HepG2 (cell line): ENCODE results near the gene ZNF284. TPM values are rescaled to one million over a fixed set of nuclear protein-coding genes. Genes with fewer than 3 reads are reported as not detected.
A peak's percentile ranks its signal among the peaks of the same experiment; 100 is the strongest.

Source experiments
- AKAP8 ChIP-seq: sonication (generic); formaldehyde crosslinking; IDR thresholded peaks from 2 replicates; pipeline ENCODE4 v1.5.1; 2020; ENCODE audit warnings: mild to moderate bottlenecking, missing genetic modification reagents
- ATF7 ChIP-seq, 2 experiments: fragments of 450-650 bp in 1 of 2; sonication (generic) in 1 of 2; formaldehyde crosslinking in 1 of 2; IDR thresholded peaks; 2 replicates each; pipeline versions ENCODE4 v1.4.0 to v1.6.1; 2016 to 2020; ENCODE audit warnings: antibody characterized with exemption in 1 of 2, mild to moderate bottlenecking in 1 of 2, missing genetic modification reagents in 1 of 2
- CCDC6 ChIP-seq: sonication (generic); formaldehyde crosslinking; IDR thresholded peaks from 2 replicates; pipeline ENCODE4 v1.8.1; 2022; ENCODE audit warnings: mild to moderate bottlenecking, missing genetic modification reagents, moderate library complexity
- ETV5 ChIP-seq: IDR thresholded peaks from 2 replicates; pipeline ENCODE4 v1.6.1; 2018; ENCODE audit warnings: missing biosample characterization, missing genetic modification reagents, inconsistent platforms, borderline replicate concordance
- FOXK1 ChIP-seq: sonication (generic); formaldehyde crosslinking; IDR thresholded peaks from 2 replicates; pipeline ENCODE4 v1.4.0; 2020; ENCODE audit warnings: low read depth, missing genetic modification reagents, borderline replicate concordance
- KLF6 ChIP-seq: IDR thresholded peaks from 2 replicates; pipeline ENCODE4 v1.8.0; 2016; ENCODE audit warnings: missing biosample characterization, missing genetic modification reagents
- MEIS1 ChIP-seq: sonication (generic); formaldehyde crosslinking; IDR thresholded peaks from 2 replicates; pipeline ENCODE4 v1.9.0; 2021; ENCODE audit warnings: mild to moderate bottlenecking, missing genetic modification reagents, moderate library complexity, borderline replicate concordance
- MIXL1 ChIP-seq: IDR thresholded peaks from 2 replicates; pipeline ENCODE4 v1.6.1; 2016
- NFYC ChIP-seq: IDR thresholded peaks from 2 replicates; pipeline ENCODE4 v1.6.1; 2016; ENCODE audit warnings: missing genetic modification reagents, missing compliant biosample characterization
- RARG ChIP-seq: sonication (generic); formaldehyde crosslinking; IDR thresholded peaks from 2 replicates; pipeline ENCODE4 v1.4.0; 2020; ENCODE audit warnings: low read depth, mild to moderate bottlenecking, missing genetic modification reagents
- SOX13 ChIP-seq, 3 experiments: fragments of 450-650 bp in 1 of 3; sonication (generic) in 1 of 3; formaldehyde crosslinking in 1 of 3; IDR thresholded peaks in 2 of 3; conservative IDR thresholded peaks in 1 of 3; 2 replicates each; pipeline versions ENCODE4 v1.5.0 to v1.6.1; 2016 to 2020; ENCODE audit warnings: antibody characterized with exemption in 1 of 3, mild to moderate bottlenecking in 1 of 3, missing compliant biosample characterization in 1 of 3, missing genetic modification reagents in 1 of 3, moderate library complexity in 1 of 3
- ZFX ChIP-seq: sonication (generic); formaldehyde crosslinking; IDR thresholded peaks from 2 replicates; pipeline ENCODE4 v1.4.0; 2020; ENCODE audit warnings: mild to moderate bottlenecking, low read depth, missing genetic modification reagents, moderate library complexity
- ZNF296 ChIP-seq: sonication (generic); formaldehyde crosslinking; conservative IDR thresholded peaks from 2 replicates; pipeline ENCODE4 v1.5.0; 2020; ENCODE audit warnings: mild to moderate bottlenecking, missing genetic modification reagents
- ZNF335 ChIP-seq: sonication (generic); formaldehyde crosslinking; IDR thresholded peaks from 2 replicates; pipeline ENCODE4 v1.4.0; 2020; ENCODE audit warnings: missing genetic modification reagents
- ZNF777 ChIP-seq: sonication (generic); formaldehyde crosslinking; IDR thresholded peaks from 2 replicates; pipeline ENCODE4 v1.4.0; 2020; ENCODE audit warnings: missing genetic modification reagents
- ZNF780A ChIP-seq: sonication (generic); formaldehyde crosslinking; IDR thresholded peaks from 2 replicates; pipeline ENCODE4 v1.8.0; 2022; ENCODE audit warnings: mild to moderate bottlenecking, missing genetic modification reagents, moderate library complexity
- ZSCAN12 ChIP-seq: sonication (generic); formaldehyde crosslinking; IDR thresholded peaks from 2 replicates; pipeline ENCODE4 v1.9.0; 2021; ENCODE audit warnings: mild to moderate bottlenecking, missing genetic modification reagents
- polyA plus RNA-seq, 8 experiments: library from polyadenylated mRNA; depleted of rRNA in 3 of 8; stranded (reverse) in 7 of 8; unstranded in 1 of 8; fragments of >200 nt; fragmentation: Illumina TruSeq in 4 of 8; extraction: Trizol in 4 of 8; gene quantifications; 2 replicates each; pipeline versions ENCODE4 v1.2.1 to v1.2.3, GENCODE V29; 2011 to 2016; ENCODE audit warnings: low read depth in 4 of 8, missing spikeins in 1 of 8, mixed read lengths in 1 of 8; ENCODE audit not compliant: insufficient read depth in 1 of 8
- total RNA-seq, 5 experiments: library from RNA; depleted of rRNA; stranded (reverse); fragments of >200 nt; fragmentation: Illumina TruSeq; extraction: Trizol; gene quantifications; 2 replicates each; pipeline ENCODE4 v1.2.3, GENCODE V29; 2016; ENCODE audit warnings: low read depth in 1 of 5
- TF ChIP-seq, protein P1 (sequence below): sonication (generic); formaldehyde crosslinking; IDR thresholded peaks from 2 replicates; pipeline ENCODE4 v1.5.0; 2020; ENCODE audit warnings: missing genetic modification reagents
- TF ChIP-seq, protein P2 (sequence below): sonication (generic); formaldehyde crosslinking; IDR thresholded peaks from 2 replicates; pipeline ENCODE4 v1.4.0; 2020; ENCODE audit warnings: missing genetic modification reagents, low read depth, mild to moderate bottlenecking, borderline replicate concordance
- TF ChIP-seq, protein P3 (sequence below): sonication (generic); formaldehyde crosslinking; IDR thresholded peaks from 2 replicates; pipeline ENCODE4 v1.4.0; 2020; ENCODE audit warnings: missing genetic modification reagents, mild to moderate bottlenecking, borderline replicate concordance
- TF ChIP-seq, protein P4 (sequence below): sonication (generic); formaldehyde crosslinking; IDR thresholded peaks from 2 replicates; pipeline ENCODE4 v1.5.0; 2020; ENCODE audit warnings: missing genetic modification reagents
- TF ChIP-seq, protein P5 (sequence below): sonication (generic); formaldehyde crosslinking; IDR thresholded peaks from 2 replicates; pipeline ENCODE4 v1.5.0; 2020; ENCODE audit warnings: missing genetic modification reagents

ZNF284 gene
- total and polyA plus RNA-seq, 2 of the 13 experiments (the other 11 are each of a cell fraction or from before 2014, with no cell fraction given), result 1.2 to 2.3 TPM

DNA sequence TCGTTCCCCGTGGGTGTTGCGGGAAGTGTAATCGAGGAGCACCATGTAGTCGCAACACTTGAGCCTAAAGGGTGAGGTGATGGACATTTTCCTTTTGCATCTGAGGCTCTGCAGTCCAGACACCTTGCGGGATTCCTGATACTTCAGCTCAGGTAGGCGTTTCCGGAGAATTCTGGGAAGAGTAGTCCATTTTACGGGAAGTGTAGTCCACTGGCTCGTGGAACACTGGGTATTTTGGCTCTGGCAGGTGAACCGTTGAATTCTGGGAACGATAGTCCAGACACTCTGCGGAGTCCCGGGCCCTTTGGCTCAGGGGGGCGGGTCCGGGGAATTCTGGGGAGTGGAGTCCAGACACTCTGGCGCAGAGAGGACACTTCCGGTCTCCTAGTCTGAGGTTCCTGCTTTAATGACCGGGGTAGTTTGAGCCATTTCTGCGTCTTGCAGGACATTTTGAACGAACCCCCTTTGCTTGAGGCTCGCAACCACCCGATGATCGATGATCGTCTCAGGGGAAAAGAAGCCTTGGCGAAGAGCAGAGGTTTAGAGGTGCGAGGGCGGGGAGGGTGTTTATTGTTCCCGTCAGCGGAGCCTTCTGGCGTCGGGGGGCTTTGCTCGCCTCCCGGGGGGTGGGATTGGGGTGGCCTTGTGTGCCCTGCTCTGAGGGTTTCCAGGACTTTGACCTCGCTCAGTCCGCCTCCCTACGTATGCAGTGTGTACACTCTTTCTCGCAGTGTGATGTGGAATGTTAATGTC lies 20.1 kb upstream of the ZNF284 start, which contains the start of gene ZNF223 (continued):
- TF ChIP-seq ZSCAN12, result no peak
- TF ChIP-seq, protein P1, sequence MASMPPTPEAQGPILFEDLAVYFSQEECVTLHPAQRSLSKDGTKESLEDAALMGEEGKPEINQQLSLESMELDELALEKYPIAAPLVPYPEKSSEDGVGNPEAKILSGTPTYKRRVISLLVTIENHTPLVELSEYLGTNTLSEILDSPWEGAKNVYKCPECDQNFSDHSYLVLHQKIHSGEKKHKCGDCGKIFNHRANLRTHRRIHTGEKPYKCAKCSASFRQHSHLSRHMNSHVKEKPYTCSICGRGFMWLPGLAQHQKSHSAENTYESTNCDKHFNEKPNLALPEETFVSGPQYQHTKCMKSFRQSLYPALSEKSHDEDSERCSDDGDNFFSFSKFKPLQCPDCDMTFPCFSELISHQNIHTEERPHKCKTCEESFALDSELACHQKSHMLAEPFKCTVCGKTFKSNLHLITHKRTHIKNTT (CRISPR knock-in tag), result peak; percentile 47; the same call in 1 of the 2 replicates
- no peak for TF ChIP-seq ZNF296
- TF ChIP-seq RARG (CRISPR knock-in tag), result no peak
- peak; percentile 23; the same call in 1 of the 2 replicates for TF ChIP-seq KLF6 (CRISPR knock-in tag)
- TF ChIP-seq ZFX (CRISPR knock-in tag), result peak; percentile 50; the same call in 1 of the 2 replicates
- no peak for TF ChIP-seq CCDC6 (CRISPR knock-in tag)
- TF ChIP-seq ETV5 (CRISPR knock-in tag), result no peak; the same call in 1 of the 2 replicates
- TF ChIP-seq, protein P2, sequence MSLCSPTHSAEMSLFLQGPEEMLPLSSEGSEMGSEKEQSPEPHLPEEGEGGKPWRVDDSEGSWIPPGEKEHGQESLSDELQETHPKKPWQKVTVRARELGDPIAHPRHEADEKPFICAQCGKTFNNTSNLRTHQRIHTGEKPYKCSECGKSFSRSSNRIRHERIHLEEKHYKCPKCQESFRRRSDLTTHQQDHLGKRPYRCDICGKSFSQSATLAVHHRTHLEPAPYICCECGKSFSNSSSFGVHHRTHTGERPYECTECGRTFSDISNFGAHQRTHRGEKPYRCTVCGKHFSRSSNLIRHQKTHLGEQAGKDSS (CRISPR knock-in tag), result no peak
- TF ChIP-seq, protein P3, sequence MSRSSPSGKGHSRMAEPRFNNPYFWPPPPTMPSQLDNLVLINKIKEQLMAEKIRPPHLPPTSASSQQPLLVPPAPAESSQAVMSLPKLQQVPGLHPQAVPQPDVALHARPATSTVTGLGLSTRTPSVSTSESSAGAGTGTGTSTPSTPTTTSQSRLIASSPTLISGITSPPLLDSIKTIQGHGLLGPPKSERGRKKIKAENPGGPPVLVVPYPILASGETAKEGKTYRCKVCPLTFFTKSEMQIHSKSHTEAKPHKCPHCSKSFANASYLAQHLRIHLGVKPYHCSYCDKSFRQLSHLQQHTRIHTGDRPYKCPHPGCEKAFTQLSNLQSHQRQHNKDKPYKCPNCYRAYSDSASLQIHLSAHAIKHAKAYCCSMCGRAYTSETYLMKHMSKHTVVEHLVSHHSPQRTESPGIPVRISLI, result 0 out of 2 replicates have a peak, but pooled peaks have one; percentile 24
- TF ChIP-seq MEIS1 (CRISPR knock-in tag), result no peak
- TF ChIP-seq, protein P4, sequence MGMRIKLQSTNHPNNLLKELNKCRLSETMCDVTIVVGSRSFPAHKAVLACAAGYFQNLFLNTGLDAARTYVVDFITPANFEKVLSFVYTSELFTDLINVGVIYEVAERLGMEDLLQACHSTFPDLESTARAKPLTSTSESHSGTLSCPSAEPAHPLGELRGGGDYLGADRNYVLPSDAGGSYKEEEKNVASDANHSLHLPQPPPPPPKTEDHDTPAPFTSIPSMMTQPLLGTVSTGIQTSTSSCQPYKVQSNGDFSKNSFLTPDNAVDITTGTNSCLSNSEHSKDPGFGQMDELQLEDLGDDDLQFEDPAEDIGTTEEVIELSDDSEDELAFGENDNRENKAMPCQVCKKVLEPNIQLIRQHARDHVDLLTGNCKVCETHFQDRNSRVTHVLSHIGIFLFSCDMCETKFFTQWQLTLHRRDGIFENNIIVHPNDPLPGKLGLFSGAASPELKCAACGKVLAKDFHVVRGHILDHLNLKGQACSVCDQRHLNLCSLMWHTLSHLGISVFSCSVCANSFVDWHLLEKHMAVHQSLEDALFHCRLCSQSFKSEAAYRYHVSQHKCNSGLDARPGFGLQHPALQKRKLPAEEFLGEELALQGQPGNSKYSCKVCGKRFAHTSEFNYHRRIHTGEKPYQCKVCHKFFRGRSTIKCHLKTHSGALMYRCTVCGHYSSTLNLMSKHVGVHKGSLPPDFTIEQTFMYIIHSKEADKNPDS (CRISPR knock-in tag), result no peak
- TF ChIP-seq ZNF335 (CRISPR knock-in tag), result peak; percentile 91; the same call in 1 of the 2 replicates
- TF ChIP-seq, protein P5, sequence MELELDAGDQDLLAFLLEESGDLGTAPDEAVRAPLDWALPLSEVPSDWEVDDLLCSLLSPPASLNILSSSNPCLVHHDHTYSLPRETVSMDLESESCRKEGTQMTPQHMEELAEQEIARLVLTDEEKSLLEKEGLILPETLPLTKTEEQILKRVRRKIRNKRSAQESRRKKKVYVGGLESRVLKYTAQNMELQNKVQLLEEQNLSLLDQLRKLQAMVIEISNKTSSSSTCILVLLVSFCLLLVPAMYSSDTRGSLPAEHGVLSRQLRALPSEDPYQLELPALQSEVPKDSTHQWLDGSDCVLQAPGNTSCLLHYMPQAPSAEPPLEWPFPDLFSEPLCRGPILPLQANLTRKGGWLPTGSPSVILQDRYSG (CRISPR knock-in tag), result no peak
- TF ChIP-seq NFYC (CRISPR knock-in tag), result peak; percentile 45; the same call in 1 of the 2 replicates
- TF ChIP-seq FOXK1 (CRISPR knock-in tag), result peak; percentile 61; the same call in 1 of the 2 replicates
- TF ChIP-seq MIXL1, result no peak; the same call in 1 of the 2 replicates
- TF ChIP-seq ZNF777, result 0 out of 2 replicates have a peak, but pooled peaks have one; percentile 29
- TF ChIP-seq SOX13 (IDR thresholded peaks at IDR 0.05), result no peak
- TF ChIP-seq SOX13 (CRISPR knock-in tag; conservative IDR thresholded peaks at IDR 0.05 in 1 of 2, IDR thresholded peaks at IDR 0.05 in 1 of 2), result peak in 1 of 2 experiments; percentile 27; a peak in 2 of 4 replicates
- 0 out of 2 replicates have a peak, but pooled peaks have one; percentile 44 for TF ChIP-seq ZNF780A (CRISPR knock-in tag)
- no peak for TF ChIP-seq AKAP8 (CRISPR knock-in tag)
- TF ChIP-seq ATF7 (IDR thresholded peaks at IDR 0.05), result no peak
- TF ChIP-seq ATF7 (CRISPR knock-in tag; IDR thresholded peaks at IDR 0.05), result no peak
